ENCODE measurements around the gene SMCO4. TPM values are rescaled to one million over a fixed set of nuclear protein-coding genes. Genes with fewer than 3 reads are reported as not detected.

SMCO4 gene
- polyA plus RNA-seq, 3 donors: 20.7 to 34.1 (median 23.2) TPM

DNA sequence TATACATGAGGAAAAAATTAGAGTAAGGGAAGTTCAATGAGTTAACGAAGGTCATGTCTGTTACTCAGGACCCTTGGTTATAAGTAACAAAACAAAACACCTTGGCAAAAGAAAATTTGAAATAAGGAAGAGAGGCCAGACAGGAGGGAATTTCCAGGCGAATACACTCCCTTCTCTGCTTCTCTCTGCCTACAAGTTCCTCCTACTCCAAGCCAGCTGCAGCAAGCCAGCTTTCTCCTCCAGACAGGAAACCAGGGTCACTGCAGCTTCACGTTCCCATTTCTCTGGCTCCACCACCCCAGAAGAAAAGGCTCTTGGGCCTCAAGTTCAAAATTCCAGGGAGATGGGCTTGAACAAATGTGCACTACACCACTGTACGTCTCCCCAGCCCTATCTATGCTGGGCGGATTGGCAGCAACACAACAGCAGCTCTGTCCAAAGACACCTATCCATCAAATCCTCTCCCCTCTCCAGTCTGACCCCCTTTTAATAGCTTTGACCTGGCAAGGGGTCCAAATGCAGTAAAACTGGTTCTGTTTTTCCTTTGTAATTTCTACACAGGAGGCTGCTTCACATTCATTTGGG is 27.7 kb downstream of the SMCO4 start:
- H3K27ac ChIP-seq (ENCODE audit: low read depth, low read length): no peak overlapping the region
- WGBS, 3 donors: 45 to 71% (median 56%) methylated on average over 5 of the region's 5 CpGs

GRCh38 chr11:93514712-93515111 is 28.5 kb downstream of the SMCO4 start:
- no peak overlapping the region for H3K27ac ChIP-seq (ENCODE audit: low read depth, low read length)
- WGBS, 3 donors: 81 to 84% (median 83%) methylated on average over 4 of the region's 4 CpGs

GRCh38 chr11:93513772-93514171 is 29.4 kb downstream of the SMCO4 start:
- H3K27ac ChIP-seq (ENCODE audit: low read depth, low read length): no peak overlapping the region
- WGBS, 3 donors: 82 to 87% (median 87%) methylated on average over 4 of the region's 4 CpGs

- WGBS, 3 donors: 94 to 99% (median 99%) methylated on average over 3 of the region's 3 CpGs
These were observed 30.1 kb downstream of the SMCO4 start for GRCh38 chr11:93512949-93513667.

DNA sequence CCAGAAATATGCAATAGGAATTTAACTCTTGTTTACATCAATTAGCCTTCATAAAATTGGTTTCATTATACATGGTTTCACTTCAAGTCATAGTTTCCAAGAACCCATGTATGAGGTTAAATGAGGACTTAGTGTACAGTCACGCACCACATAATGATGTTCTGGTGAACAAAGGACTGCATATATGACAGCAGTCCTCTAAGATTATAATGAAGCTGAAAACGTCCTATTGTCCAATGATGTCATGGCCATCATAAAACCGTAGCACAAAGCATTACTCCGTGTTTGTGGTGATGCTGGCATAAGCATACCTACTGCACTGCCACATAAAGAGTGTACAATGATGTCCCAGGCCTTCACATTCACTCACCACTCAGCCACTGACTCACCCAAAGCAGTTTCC is 31.1 kb downstream of the SMCO4 start:
- WGBS, 3 donors: 86 to 91% (median 90%) methylated on average over 4 of the region's 4 CpGs
- no peak overlapping the region for H3K27ac ChIP-seq (ENCODE audit: low read depth, low read length)

More at GRCh38 chr11:93512949-93513667, 30.1 kb downstream of the SMCO4 start:
- H3K27ac ChIP-seq (ENCODE audit: low read depth, low read length): no peak overlapping the region

DNA sequence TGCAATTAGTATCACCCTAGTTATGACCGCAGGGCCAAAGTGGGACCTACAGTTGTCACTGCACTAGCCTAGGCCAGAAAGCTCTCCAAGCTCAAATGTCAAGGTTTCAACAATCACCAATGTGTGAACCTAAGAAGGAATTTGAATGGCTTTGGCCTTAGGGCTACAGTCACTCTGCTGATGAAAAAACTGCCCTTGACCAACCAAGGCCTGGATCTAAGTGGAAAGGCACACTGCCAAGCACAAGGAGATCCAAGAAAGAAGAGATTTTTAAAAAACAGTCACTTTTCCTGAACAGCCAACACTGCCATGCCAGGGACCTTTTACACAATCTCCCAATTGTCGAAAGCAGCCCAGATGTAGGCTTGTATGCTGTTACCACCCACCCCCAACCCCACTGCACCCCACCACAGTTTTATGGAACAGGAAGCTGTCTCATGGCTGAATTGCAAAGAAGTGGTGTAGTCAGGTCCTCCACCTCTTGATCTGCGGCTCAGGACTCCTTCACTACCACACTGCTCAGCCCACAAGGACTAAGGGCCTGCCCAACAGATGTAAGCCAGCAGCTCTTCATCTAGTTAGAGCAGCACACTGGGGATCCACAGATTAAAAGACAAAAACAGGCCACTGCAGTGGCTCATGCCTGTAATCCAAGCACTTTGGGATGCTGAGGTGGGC is 32.9 kb downstream of the SMCO4 start:
- no peak overlapping the region for H3K27ac ChIP-seq (ENCODE audit: low read depth, low read length)
- 74 to 98% (median 75%) methylated on average over 3 of the region's 3 CpGs for WGBS, 3 donors

DNA sequence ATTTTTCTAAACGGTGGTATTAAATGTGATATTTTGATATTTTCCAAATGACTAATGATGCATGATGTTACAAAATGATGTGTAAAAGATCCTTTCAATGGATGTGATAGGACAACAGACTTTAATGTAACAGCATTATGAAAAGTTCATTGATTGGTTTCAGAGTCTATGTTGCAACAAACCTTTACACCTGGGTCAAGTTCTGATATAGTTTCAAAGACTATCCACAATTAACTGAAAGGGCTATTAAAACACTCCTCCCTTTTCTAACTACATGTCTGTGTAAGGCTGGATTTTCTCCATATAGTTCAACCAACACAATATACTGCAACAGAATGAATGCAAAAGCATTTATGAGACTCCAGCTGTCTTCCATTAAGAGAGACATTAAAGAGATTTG is 35.7 kb downstream of the SMCO4 start:
- 84 to 98% (median 89%) methylated on average over 1 of the region's 1 CpG for WGBS, 3 donors
- no peak overlapping the region for H3K27ac ChIP-seq (ENCODE audit: low read depth, low read length)

- H3K27ac ChIP-seq (ENCODE audit: low read depth, low read length): no peak overlapping the region
- 88 to 96% (median 93%) methylated on average over 3 of the region's 3 CpGs for WGBS, 3 donors
These were observed 37.5 kb downstream of the SMCO4 start for GRCh38 chr11:93505703-93506102.

DNA sequence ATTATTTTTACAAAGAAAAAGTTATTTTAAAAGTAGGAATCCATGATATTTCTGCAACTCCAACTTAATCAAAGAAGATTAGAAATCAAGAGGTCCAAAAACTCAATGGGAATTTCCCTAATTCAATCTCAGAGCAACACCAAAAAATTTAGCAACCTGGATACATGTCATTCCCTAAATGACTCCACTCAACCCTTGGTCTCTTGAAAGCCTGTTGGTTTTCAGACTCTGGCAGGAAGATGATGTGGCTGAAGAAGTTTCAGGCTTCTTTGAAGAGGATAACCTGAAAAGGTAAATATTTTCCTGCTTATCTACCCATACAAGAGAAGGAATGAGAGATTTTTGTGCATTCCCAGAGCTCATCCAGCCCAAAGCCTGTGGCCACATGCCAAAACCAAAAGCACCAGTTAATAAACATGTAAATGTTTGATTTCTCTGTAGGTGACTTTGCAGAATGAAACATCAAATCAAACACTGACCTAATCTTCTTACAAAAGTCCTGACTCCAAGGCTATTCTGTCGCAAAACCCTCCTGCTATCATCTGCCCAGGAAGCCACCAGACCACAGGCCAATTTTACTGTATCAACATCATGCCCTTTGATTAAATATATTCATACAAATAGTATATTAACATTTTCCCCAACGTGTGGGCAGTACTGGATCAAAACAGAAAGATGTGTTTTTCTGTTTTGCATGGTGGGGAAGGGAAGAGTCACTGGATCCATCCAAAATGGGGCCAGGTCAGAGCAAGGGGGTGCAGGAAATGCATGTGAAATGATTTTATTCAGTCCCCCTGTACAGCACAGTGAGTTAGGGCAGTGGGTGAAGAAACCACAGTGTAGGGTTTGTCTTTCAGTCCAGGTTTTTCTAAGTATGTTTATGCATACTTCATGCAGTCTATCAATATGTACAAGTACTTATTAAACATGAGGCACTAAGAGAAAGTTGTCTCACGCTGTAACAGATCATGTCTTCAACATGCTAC is 38.8 kb downstream of the SMCO4 start:
- H3K27ac ChIP-seq (ENCODE audit: low read depth, low read length): no peak overlapping the region
- WGBS, 3 donors: 70 to 77% (median 70%) methylated on average over 3 of the region's 3 CpGs

GRCh38 chr11:93501856-93502255 is 41.3 kb downstream of the SMCO4 start:
- WGBS, 3 donors: 70 to 86% (median 72%) methylated on average over 2 of the region's 2 CpGs
- no peak overlapping the region for H3K27ac ChIP-seq (ENCODE audit: low read depth, low read length)

GRCh38 chr11:93500759-93501158 is 42.4 kb downstream of the SMCO4 start:
- H3K27ac ChIP-seq (ENCODE audit: low read depth, low read length): no peak overlapping the region
- WGBS, 3 donors: 91 to 95% (median 92%) methylated on average over 5 of the region's 5 CpGs

DNA sequence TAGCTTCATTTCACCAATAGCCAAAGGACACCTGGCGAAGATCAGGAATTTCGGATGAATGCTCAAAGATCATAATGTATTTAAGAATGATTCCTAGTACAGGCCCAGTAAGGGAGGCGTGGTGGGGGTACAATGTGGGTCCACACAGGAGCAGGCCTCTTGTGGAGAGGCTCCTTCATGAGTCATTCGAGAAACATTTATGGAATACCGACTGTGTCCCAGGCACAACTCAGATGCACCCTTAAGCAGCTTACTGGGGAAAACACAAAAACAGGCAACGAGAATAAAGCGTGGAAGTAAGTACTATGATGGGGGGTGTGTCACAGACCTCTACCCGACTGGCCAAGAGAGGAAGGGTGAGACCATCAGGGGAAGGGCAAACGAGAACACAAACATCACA is 44.5 kb downstream of the SMCO4 start:
- 75 to 80% (median 77%) methylated on average over 9 of the region's 9 CpGs for WGBS, 3 donors
- no peak overlapping the region for H3K27ac ChIP-seq (ENCODE audit: low read depth, low read length)

DNA sequence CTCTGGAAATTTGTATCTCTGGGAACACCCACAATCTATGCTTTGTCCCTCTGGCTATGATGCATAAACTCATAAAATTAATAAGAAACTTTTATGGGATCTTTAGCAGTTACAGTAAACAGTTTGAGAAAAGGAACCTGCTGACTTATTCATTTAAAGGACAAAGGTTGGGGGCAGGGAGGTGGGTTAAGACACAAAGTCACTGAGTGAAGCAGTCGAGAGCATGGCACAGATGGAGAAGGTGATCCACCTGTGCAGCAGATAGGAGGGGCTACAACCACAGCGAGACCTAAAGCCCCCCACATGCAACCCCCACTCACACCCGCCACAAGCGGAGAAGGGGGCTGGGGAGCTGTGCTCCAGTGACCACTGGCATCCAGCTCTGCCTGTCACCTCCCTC is 45.0 kb downstream of the SMCO4 start:
- 75 to 95% (median 92%) methylated on average over 4 of the region's 4 CpGs for WGBS, 3 donors
- H3K27ac ChIP-seq (ENCODE audit: low read depth, low read length): no peak overlapping the region

- 46 to 87% (median 68%) methylated on average over 2 of the region's 2 CpGs for WGBS, 3 donors
- no peak overlapping the region for H3K27ac ChIP-seq (ENCODE audit: low read depth, low read length)
These were observed 45.6 kb downstream of the SMCO4 start for GRCh38 chr11:93497596-93497995.

DNA sequence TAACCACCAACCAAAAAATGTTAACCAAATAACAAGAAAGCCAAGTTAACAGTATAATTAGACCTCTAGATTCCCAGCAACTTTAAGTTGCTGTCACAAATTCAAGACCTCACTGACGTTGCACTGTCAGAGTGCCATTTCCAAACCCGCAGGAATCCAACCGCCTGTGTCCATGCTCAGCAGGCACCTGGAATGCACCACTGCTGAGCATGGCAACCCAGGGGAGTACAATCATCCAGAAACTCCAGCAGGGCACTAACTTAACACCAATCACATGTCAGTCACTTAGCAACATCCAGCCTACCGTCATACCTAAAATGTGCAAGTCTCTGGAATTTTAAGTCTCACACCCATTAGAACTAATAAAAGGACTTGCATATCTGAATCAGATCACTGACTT is 48.8 kb downstream of the SMCO4 start:
- 91 to 94% (median 93%) methylated on average over 4 of the region's 4 CpGs for WGBS, 3 donors
- H3K27ac ChIP-seq (ENCODE audit: low read depth, low read length): no peak overlapping the region

DNA sequence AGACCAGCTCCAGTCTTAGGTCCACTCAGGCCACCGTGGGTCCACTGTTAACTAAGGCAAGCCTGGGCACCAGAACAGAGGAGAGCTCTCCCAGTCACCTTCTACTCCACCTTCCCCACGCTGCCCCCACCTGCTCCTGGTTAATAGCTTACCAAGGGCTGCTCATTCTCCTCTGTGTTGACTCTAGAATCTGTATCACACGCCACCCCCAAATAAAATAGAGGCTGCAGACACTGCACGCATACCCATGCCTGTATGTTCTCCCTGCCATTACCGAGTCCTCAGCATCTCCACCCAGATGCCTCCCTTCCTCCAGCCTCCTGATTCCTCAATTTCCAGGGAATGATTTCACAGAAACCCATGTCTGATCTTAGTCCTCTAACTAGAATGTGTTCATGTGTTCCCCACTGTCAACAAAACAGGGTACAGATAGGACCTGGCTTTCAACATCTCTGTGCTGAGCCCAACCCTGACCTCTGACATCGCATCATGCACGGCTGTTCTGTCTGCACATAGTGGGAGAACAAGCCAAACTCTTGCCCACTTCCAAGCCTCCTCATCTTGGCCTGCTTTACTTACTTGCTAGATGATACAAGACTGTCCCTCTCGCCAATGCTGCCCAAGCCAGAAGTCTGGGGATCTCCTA is 49.8 kb downstream of the SMCO4 start:
- WGBS, 3 donors: 44 to 94% (median 82%) methylated on average over 8 of the region's 8 CpGs
- H3K27ac ChIP-seq (ENCODE audit: low read depth, low read length): no peak overlapping the region

DNA sequence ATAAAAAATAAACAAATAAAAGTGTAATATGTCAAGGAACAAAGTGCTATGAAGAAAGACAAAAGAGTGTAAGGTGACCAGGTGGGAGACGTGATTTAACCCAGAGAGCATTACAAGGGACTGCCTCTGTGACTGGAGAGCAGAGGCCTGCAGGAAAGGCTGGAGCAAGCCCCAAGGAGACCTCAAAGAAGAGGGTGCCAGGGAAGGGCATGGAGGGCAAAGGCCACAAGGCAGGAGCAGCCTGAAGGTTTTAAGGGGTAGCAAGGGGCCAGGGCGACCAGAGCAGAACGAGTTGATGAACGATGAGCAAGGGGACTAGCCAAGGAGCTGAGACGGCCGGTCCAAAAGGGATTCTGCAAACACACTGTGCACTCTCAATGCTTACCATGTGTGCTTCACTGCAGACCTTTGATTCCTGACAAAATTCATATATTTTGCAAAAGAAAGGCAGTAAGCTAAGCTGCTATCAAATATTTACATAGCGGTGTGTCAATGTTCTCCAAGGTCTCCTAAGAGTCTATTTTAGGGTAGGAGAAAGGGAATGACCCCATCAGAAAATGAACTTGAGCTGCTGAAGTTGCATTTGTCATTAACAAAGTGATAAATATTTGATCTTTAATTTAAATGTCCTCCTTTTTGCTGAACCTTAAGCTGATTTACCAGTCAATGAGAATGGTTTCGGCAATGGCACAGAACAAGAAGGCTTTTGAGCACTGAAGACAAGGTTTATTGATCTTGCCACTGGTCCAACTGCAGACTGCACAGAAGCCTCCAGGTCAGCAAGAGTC is 50.5 kb downstream of the SMCO4 start:
- H3K27ac ChIP-seq (ENCODE audit: low read depth, low read length): no peak overlapping the region
- WGBS, 3 donors: 46 to 96% (median 88%) methylated on average over 8 of the region's 8 CpGs
